HEK293 (cell line): Measurements from ENCODE around the gene PRRG4.

Source experiments
- FEZF1 ChIP-seq: fragments of 450-650 bp; formaldehyde crosslinking; IDR thresholded peaks from 2 replicates; pipeline ENCODE4 v1.5.1; 2016; ENCODE audit warnings: missing biosample characterization, missing genetic modification characterization
- INSM2 ChIP-seq: fragments of 450-650 bp; formaldehyde crosslinking; IDR thresholded peaks from 2 replicates; pipeline ENCODE4 v1.5.1; 2016; ENCODE audit warnings: missing biosample characterization, missing genetic modification characterization
- PATZ1 ChIP-seq: fragments of 450-650 bp; formaldehyde crosslinking; IDR thresholded peaks from 2 replicates; pipeline ENCODE4 v1.5.1; 2016; ENCODE audit warnings: missing biosample characterization, missing genetic modification characterization
- PRDM1 ChIP-seq: fragments of 450-650 bp; formaldehyde crosslinking; IDR thresholded peaks from 2 replicates; pipeline ENCODE4; 2016; ENCODE audit warnings: missing biosample characterization, missing genetic modification characterization
- SCRT2 ChIP-seq: fragments of 450-650 bp; formaldehyde crosslinking; IDR thresholded peaks from 2 replicates; pipeline ENCODE4 v1.5.1; 2016; ENCODE audit warnings: missing biosample characterization, missing genetic modification characterization
- WT1 ChIP-seq: fragments of 450-650 bp; formaldehyde crosslinking; IDR thresholded peaks from 2 replicates; pipeline ENCODE4 v1.5.1; 2016; ENCODE audit warnings: missing biosample characterization, missing genetic modification characterization
- ZBTB11 ChIP-seq: fragments of 450-650 bp; formaldehyde crosslinking; conservative IDR thresholded peaks from 2 replicates; pipeline ENCODE4 v1.5.1; 2016; ENCODE audit warnings: low read depth, missing biosample characterization, missing genetic modification characterization
- ZBTB48 ChIP-seq: fragments of 450-650 bp; formaldehyde crosslinking; IDR thresholded peaks from 2 replicates; pipeline ENCODE4 v1.5.1; 2016; ENCODE audit warnings: missing biosample characterization, missing genetic modification characterization
- ZBTB49 ChIP-seq: fragments of 450-650 bp; formaldehyde crosslinking; IDR thresholded peaks from 2 replicates; pipeline ENCODE4 v1.5.1; 2016; ENCODE audit warnings: missing biosample characterization, missing genetic modification characterization, low read depth
- ZNF202 ChIP-seq: fragments of 450-650 bp; formaldehyde crosslinking; IDR thresholded peaks from 2 replicates; pipeline ENCODE4 v1.5.1; 2016; ENCODE audit warnings: missing biosample characterization, missing genetic modification characterization, borderline replicate concordance
- ZNF211 ChIP-seq: fragments of 450-650 bp; formaldehyde crosslinking; IDR thresholded peaks from 2 replicates; pipeline ENCODE4 v1.5.1; 2016; ENCODE audit warnings: low read depth, missing biosample characterization, missing genetic modification characterization
- ZNF221 ChIP-seq: fragments of 450-650 bp; formaldehyde crosslinking; IDR thresholded peaks from 2 replicates; pipeline ENCODE4 v1.5.1; 2017; ENCODE audit warnings: missing biosample characterization, missing genetic modification characterization, borderline replicate concordance
- ZNF239 ChIP-seq: fragments of 450-650 bp; formaldehyde crosslinking; IDR thresholded peaks from 2 replicates; pipeline ENCODE4 v1.5.1; 2016; ENCODE audit warnings: missing biosample characterization, missing genetic modification characterization
- ZNF248 ChIP-seq: fragments of 450-650 bp; formaldehyde crosslinking; IDR thresholded peaks from 2 replicates; pipeline ENCODE4 v1.5.1; 2017; ENCODE audit warnings: missing biosample characterization, missing genetic modification characterization
- ZNF335 ChIP-seq: fragments of 450-650 bp; formaldehyde crosslinking; conservative IDR thresholded peaks from 2 replicates; pipeline ENCODE4 v1.5.1; 2016; ENCODE audit warnings: missing biosample characterization, missing genetic modification characterization
- ZNF354C ChIP-seq: fragments of 450-650 bp; formaldehyde crosslinking; IDR thresholded peaks from 2 replicates; pipeline ENCODE4 v1.5.1; 2016; ENCODE audit warnings: missing biosample characterization, missing genetic modification characterization, low read depth, borderline replicate concordance
- ZNF48 ChIP-seq: fragments of 450-650 bp; formaldehyde crosslinking; IDR thresholded peaks from 2 replicates; pipeline ENCODE4 v1.5.1; 2016; ENCODE audit warnings: missing biosample characterization, missing genetic modification characterization
- ZNF501 ChIP-seq: fragments of 450-650 bp; formaldehyde crosslinking; IDR thresholded peaks from 2 replicates; pipeline ENCODE4 v1.5.1; 2016; ENCODE audit warnings: missing biosample characterization, missing genetic modification characterization
- ZNF510 ChIP-seq: fragments of 450-650 bp; formaldehyde crosslinking; IDR thresholded peaks from 2 replicates; pipeline ENCODE4 v1.5.1; 2018; ENCODE audit warnings: mild to moderate bottlenecking, missing genetic modification characterization, missing biosample characterization; ENCODE audit not compliant: insufficient replicate concordance
- ZNF558 ChIP-seq: fragments of 450-650 bp; formaldehyde crosslinking; IDR thresholded peaks from 2 replicates; pipeline ENCODE4 v1.5.1; 2016; ENCODE audit warnings: missing biosample characterization, missing genetic modification characterization
- ZNF624 ChIP-seq: fragments of 450-650 bp; formaldehyde crosslinking; IDR thresholded peaks from 2 replicates; pipeline ENCODE4 v1.5.1; 2017; ENCODE audit warnings: missing biosample characterization, missing genetic modification characterization
- ZNF626 ChIP-seq: fragments of 450-650 bp; sonication (Bioruptor Pico); formaldehyde crosslinking; IDR thresholded peaks from 2 replicates; pipeline ENCODE4 v1.5.1; 2018; ENCODE audit warnings: missing biosample characterization, missing genetic modification characterization, inconsistent platforms
- ZNF664 ChIP-seq: fragments of 450-650 bp; formaldehyde crosslinking; IDR thresholded peaks from 2 replicates; pipeline ENCODE4 v1.5.1; 2016; ENCODE audit warnings: missing biosample characterization, missing genetic modification characterization
- ZNF701 ChIP-seq: fragments of 450-650 bp; formaldehyde crosslinking; IDR thresholded peaks from 2 replicates; pipeline ENCODE4 v1.5.1; 2016; ENCODE audit warnings: missing biosample characterization, missing genetic modification characterization
- ZNF704 ChIP-seq: fragments of 450-650 bp; formaldehyde crosslinking; IDR thresholded peaks from 2 replicates; pipeline ENCODE4 v1.5.1; 2016; ENCODE audit warnings: missing biosample characterization, missing genetic modification characterization
- ZNF777 ChIP-seq: fragments of 450-650 bp; formaldehyde crosslinking; IDR thresholded peaks from 2 replicates; pipeline ENCODE4 v1.5.1; 2017; ENCODE audit warnings: missing biosample characterization, missing genetic modification characterization, borderline replicate concordance
- ZNF843 ChIP-seq: fragments of 450-650 bp; formaldehyde crosslinking; IDR thresholded peaks from 2 replicates; pipeline ENCODE4 v1.5.1; 2016; ENCODE audit warnings: missing biosample characterization, missing genetic modification characterization
- ZSCAN5A ChIP-seq: fragments of 450-650 bp; formaldehyde crosslinking; IDR thresholded peaks from 2 replicates; pipeline ENCODE4 v1.5.1; 2016; ENCODE audit warnings: missing biosample characterization, missing genetic modification characterization

Gene PRRG4

GRCh38 chr11:32890843-32891656 is 61.3 kb downstream of the PRRG4 start (continued):
- peak; percentile 87 for TF ChIP-seq INSM2 (tag by site-specific recombination)
- TF ChIP-seq ZNF211 (tag by site-specific recombination) = no peak
- TF ChIP-seq ZBTB49 (tag by site-specific recombination) = peak; percentile 21; the same call in 1 of the 2 replicates
- TF ChIP-seq ZNF701 (tag by site-specific recombination) = no peak
- peak; percentile 91 for TF ChIP-seq SCRT2 (tag by site-specific recombination)
- peak; percentile 99 for TF ChIP-seq FEZF1
- TF ChIP-seq ZNF239 (tag by site-specific recombination) = no peak
- TF ChIP-seq ZNF501 (tag by site-specific recombination) = no peak
- TF ChIP-seq ZNF558 (tag by site-specific recombination) = no peak
- TF ChIP-seq ZNF202 (tag by site-specific recombination) = no peak
- no peak for TF ChIP-seq ZNF354C (tag by site-specific recombination)
- TF ChIP-seq WT1 = peak; percentile 92
- no peak for TF ChIP-seq ZNF221
- TF ChIP-seq PATZ1 (tag by site-specific recombination) = peak; percentile 23
- no peak for TF ChIP-seq ZNF248 (tag by site-specific recombination)
- TF ChIP-seq PRDM1 (tag by site-specific recombination) = no peak
- no peak for TF ChIP-seq ZBTB48 (tag by site-specific recombination)
- no peak for TF ChIP-seq ZNF335
- TF ChIP-seq ZNF48 (tag by site-specific recombination) = no peak
- TF ChIP-seq ZSCAN5A (tag by site-specific recombination) = no peak
- TF ChIP-seq ZNF624 (tag by site-specific recombination) = no peak
- no peak for TF ChIP-seq ZNF664
- 0 out of 2 replicates have a peak, but pooled peaks have one; percentile 53 for TF ChIP-seq ZNF626
- no peak for TF ChIP-seq ZNF777
- TF ChIP-seq ZNF510 (tag by site-specific recombination) = no peak
- TF ChIP-seq ZNF843 = peak; percentile 98
- no peak for TF ChIP-seq ZNF704 (tag by site-specific recombination)
- TF ChIP-seq ZBTB11 (tag by site-specific recombination) = no peak
